Epithelial cell of esophagus (primary cell): Measurements from ENCODE around the gene GYG2.
"Not testable (repeated sequence)": the region's sequence is repeated elsewhere in the genome, so short reads cannot be mapped to it uniquely, and the experiment has no call there.

Experiments used
- DNase-seq: peaks from one replicate; pipeline ENCODE4 v3.0.0; 2010; ENCODE audit warnings: low read depth
- H3K4me3 ChIP-seq: 2 replicates; pipeline ENCODE4 v1.5.1; 2011; ENCODE audit warnings: mild to moderate bottlenecking, low read length, control low read depth
- TF ChIP-seq, protein P1 (sequence below): IDR thresholded peaks from 2 replicates; pipeline ENCODE4 v1.5.1; 2011; ENCODE audit warnings: low read depth, mild to moderate bottlenecking, low read length, control low read depth, inconsistent platforms; ENCODE audit not compliant: insufficient read depth; ENCODE audit errors: missing control alignments

The GYG2 gene

DNA sequence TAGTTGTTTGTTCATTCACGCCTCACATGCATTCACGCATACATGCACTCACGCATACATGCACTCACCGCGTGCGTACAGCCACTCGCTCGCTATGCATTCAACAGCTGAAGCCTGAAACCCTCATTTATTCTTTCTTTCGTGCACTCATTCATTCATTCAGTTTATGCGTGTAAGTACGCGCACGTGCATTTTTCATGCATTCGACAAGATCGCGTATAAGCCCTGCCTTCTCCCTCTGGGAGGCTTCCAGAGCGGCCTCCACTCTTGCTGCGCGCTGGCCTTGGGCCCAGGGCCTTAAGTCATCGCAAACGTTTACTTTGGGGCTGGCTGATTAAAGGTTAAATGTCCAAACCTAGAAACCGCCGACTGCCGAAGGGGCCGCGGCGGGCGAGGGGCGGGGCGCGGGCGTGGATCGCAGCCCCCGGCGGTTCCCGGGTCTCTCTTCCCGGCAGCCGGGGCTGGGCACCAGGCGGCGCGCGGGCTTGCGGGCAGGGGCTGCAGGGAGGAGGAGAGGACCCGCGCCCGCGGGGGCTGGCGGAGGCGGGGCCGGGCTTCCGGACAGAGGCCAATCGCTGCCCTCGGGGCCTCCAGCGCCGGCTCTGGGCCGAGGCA, at the start of gene GYG2:
TSS of gene GYG2 (plus strand) at position 587 of the 615 bp plus-strand sequence. CDS start 1,259 bp downstream, outside the sequence.
- TF ChIP-seq, protein P1, sequence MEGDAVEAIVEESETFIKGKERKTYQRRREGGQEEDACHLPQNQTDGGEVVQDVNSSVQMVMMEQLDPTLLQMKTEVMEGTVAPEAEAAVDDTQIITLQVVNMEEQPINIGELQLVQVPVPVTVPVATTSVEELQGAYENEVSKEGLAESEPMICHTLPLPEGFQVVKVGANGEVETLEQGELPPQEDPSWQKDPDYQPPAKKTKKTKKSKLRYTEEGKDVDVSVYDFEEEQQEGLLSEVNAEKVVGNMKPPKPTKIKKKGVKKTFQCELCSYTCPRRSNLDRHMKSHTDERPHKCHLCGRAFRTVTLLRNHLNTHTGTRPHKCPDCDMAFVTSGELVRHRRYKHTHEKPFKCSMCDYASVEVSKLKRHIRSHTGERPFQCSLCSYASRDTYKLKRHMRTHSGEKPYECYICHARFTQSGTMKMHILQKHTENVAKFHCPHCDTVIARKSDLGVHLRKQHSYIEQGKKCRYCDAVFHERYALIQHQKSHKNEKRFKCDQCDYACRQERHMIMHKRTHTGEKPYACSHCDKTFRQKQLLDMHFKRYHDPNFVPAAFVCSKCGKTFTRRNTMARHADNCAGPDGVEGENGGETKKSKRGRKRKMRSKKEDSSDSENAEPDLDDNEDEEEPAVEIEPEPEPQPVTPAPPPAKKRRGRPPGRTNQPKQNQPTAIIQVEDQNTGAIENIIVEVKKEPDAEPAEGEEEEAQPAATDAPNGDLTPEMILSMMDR, result no peak
- DNase-seq, result no peak
- H3K4me3 ChIP-seq, result no peak within 1 kb of the TSS

DNA sequence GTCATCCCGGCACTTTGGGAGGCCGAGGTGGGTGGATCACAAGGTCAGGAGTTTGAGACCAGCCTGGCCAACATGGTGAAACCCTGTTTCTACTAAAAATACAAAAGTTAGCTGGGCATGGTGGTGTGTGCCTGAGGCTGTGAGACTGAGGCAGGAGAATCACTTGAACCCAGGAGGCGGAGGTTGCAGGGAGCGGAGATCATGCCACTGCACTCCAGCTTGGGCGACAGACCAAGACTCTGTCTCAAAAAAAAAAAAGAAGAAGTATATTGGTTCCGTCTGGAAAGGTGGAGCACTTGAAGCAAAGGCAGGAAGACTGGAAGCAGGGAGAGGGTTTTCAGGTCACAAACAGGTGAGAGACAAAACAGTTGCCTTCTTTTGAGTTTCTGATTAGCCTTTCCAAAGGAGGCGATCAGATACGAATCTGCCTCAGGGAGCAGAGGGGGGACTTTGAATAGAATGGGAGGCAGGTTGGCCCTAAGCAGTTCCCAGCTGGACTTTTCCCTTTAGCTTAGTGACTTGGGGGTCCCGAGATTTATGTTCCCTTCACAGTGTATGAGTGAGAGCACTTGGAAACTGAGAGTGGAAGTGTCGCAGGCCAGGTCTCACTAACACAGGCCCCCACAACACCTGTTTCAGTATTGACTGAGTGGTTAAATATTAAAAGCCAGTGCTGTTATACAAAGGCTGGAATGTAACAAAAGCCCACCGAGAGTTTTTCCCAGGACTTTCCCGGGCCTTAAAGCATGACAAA, 48.1 kb upstream of the GYG2 start:
- H3K4me3 ChIP-seq, DNase-seq: not testable (repeated sequence)

DNA sequence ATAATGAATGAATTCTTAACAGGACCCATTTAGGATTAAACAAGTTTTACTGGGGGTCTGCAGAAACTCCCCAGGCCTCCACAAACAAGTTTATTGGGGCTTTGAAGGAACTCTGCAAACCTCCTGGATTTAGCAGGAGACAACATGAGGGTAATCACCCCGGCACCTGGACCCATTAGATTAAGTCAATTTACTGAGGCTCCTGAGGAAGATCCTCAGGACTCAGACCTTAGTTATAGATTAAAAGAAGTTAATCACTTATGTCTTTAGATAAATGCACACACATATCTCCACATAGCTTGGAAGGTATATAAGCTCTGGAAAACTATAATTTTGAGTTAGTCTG, 47.5 kb upstream of the GYG2 start:
- TF ChIP-seq, protein P1, result no peak
- DNase-seq, result no peak
- H3K4me3 ChIP-seq, result no peak overlapping the region

DNA sequence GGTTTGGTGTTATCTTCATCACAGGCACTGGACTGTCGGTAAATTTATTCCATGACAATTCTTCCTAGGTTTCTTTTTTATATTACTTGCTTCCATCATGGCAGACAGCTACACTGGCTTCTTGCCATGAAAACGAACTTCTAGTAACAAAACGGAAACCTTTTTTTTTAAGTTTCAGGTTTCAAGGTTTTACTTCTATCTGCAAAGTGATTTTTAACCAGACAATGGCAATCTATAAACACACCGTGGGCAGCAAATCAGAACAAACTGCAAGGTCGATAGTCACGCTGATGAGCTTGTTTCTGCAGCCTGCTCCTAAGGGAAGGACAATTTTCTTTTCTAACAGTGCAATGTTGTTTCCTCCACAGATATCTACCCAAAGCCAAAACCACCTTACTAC, 47.0 kb upstream of the GYG2 start:
- TF ChIP-seq, protein P1, result no peak
- H3K4me3 ChIP-seq, result no peak overlapping the region
- DNase-seq, result no peak

DNA sequence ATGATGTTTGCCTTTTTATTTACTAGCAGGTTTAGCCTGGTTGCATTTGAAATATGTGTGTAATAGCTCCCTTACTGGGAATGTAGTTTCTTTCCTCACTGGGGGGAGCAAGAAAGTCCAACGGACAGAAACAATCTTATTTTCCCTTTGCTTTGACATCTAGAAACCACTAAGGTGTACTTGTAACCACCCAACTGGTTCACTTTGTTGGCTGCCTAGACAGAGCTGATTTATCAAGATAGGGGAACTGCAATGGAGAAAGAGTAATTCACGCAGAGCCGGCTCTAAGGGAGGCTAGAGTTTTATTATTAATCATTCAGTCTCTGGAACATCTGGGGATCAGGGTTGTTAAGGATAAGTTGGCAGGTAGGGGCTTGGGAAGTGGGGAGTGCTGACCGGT, 46.6 kb upstream of the GYG2 start:
- TF ChIP-seq, protein P1, result no peak
- DNase-seq, result no peak
- no peak overlapping the region for H3K4me3 ChIP-seq

DNA sequence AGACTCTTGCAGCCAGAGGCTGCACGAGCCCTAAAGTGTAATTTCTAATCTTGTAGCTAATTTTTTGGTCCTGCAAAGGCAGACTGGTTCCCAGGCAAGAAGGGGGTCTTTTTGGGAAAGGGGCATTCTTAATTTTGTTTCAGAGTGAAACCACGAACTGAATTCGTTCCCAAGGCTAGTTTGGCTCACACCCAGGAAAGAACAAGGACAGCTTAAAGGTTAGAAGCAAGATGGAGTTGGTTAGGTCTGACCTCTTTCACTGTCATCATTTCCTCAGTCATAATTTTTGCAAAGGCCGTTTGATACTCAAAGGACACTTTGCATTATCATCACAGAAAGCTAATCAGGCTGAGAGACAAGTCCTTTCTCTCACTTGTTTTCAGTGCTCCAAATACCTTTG, 46.0 kb upstream of the GYG2 start:
- DNase-seq, result no peak
- TF ChIP-seq, protein P1, result no peak
- no peak overlapping the region for H3K4me3 ChIP-seq

DNA sequence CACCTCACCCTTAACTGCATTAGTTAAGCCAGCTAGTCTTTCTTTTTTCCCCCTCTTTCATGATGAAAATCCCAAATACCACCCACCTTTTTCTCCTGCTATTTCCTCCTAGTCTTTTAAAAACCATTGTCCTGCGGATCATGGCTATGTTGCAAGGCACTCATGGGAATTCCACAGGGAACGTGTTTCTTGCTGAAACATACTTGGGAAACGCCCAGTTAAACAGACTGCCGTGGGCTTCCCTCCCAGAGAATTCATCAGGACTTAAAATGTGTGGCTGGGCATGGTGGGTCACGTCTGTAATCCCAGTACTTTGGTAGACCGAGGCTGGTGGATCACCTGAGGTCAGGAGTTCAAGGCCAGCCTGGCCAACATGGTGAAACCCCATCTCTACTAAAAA, 44.7 kb upstream of the GYG2 start:
- no peak for DNase-seq
- H3K4me3 ChIP-seq, result no peak overlapping the region
- TF ChIP-seq, protein P1, result no peak
